C1 segment of cervical spinal cord (tissue), 14 donors: ENCODE data around the gene ADSS1.

Source experiments
- DNase-seq, 14 donors: peaks; one replicate each; lab custom pipeline; 2025; lab: John Stamatoyannopoulos, UW

The ADSS1 gene

GRCh38 chr14:104792101-104792884 lies 68.3 kb downstream of the ADSS1 start:
- DNase-seq, result peak in 3 of 14 donors; percentile 17 to 73 (median 33)

- no peak for DNase-seq
Observed at GRCh38 chr14:104792945-104793702, 69.1 kb downstream of the ADSS1 start.

GRCh38 chr14:104793703-104793959 lies 69.6 kb downstream of the ADSS1 start:
- DNase-seq, result no peak

- no peak for DNase-seq
Observed at GRCh38 chr14:104794099-104794498, 70.1 kb downstream of the ADSS1 start.

- peak in 1 of 14 donors; percentile 54 for DNase-seq
Observed at GRCh38 chr14:104794631-104794992, 70.6 kb downstream of the ADSS1 start.

- DNase-seq, result peak in 2 of 14 donors; percentile 35 to 50
Observed at GRCh38 chr14:104794993-104795780, 71.2 kb downstream of the ADSS1 start, which contains the start of gene AKT1. AKT1 (minus strand) TSS chr14:104795748; CDS start chr14:104792643, 3,105 bp downstream.

- peak in 4 of 14 donors; percentile 21 to 72 (median 26) for DNase-seq
Observed at GRCh38 chr14:104795781-104796686, 72.0 kb downstream of the ADSS1 start.

GRCh38 chr14:104796687-104797081 lies 72.7 kb downstream of the ADSS1 start:
- no peak for DNase-seq
